ENCODE results near the gene ARID1A.
A peak's percentile ranks its signal among the peaks of the same experiment; 100 is the strongest.

The ARID1A gene

GRCh38 chr1:26696654-26697430 is 1.0 kb downstream of the ARID1A start:
- H3K4me1 ChIP-seq (ENCODE audit: control insufficient read depth in 1 of 2, insufficient read depth in 2 of 2, low read length in 2 of 2): peaks cover 16 to 23% of the 10 kb centered on the region in 2 experiments
- peak overlapping the region; percentile 99 for H3K9ac ChIP-seq (ENCODE audit: low read length)
- no peaks in the 10 kb centered on the region for H3K9me3 ChIP-seq (ENCODE audit: insufficient read depth, low read depth, low read length)
- peak overlapping the region; percentile 59 for H4K8ac ChIP-seq (ENCODE audit: low read depth, low read length)
- peak overlapping the region; percentile 52 for H2AFZ ChIP-seq (ENCODE audit: insufficient read depth, low read length, poor library complexity)
- peak overlapping the region; percentile 99 for H3K27ac ChIP-seq (ENCODE audit: low read depth, low read length)
- peak overlapping the region; percentile 97 for H3K4ac ChIP-seq (ENCODE audit: low read depth, low read length)
- peak overlapping the region; percentile 94 for H4K12ac ChIP-seq (ENCODE audit: low read depth, low read length)
- H3K14ac ChIP-seq (ENCODE audit: low read length): peak overlapping the region; percentile 99
- DNase-seq: peak in 1 of 2 donors; percentile 37
- H2AK5ac ChIP-seq (ENCODE audit: low read length): peak overlapping the region; percentile 95
- peak overlapping the region; percentile 98 for H3K18ac ChIP-seq (ENCODE audit: low read length)
- H3K23ac ChIP-seq (ENCODE audit: low read length): no peak overlapping the region
- peak overlapping the region; percentile 99 for H2BK5ac ChIP-seq (ENCODE audit: low read depth, low read length, poor library complexity)
- H3K36me3 ChIP-seq (ENCODE audit: control insufficient read depth in 1 of 2, insufficient read depth in 2 of 2, low read length in 2 of 2): peaks cover 0 to 1% of the 10 kb centered on the region in 2 experiments
- no CpG with 5 or more reads among the region's 98 CpGs for WGBS (ENCODE audit: extremely low coverage, insufficient coverage, insufficient read length)
- H2BK12ac ChIP-seq (ENCODE audit: low read length): peak overlapping the region; percentile 50
- peak overlapping the region; percentile 59 for H3K4me2 ChIP-seq (ENCODE audit: low read length)
- H3K27me3 ChIP-seq (ENCODE audit: insufficient read depth, low read length): no peaks in the 10 kb centered on the region
- peak overlapping the region; percentile 96 for H2BK120ac ChIP-seq (ENCODE audit: insufficient read depth, low read length, poor library complexity)
- H4K91ac ChIP-seq (ENCODE audit: low read depth, low read length): peak overlapping the region; percentile 98
- peaks cover 40% of the 10 kb centered on the region for H3K79me2 ChIP-seq (ENCODE audit: control insufficient read depth, insufficient read depth, low read length, poor library complexity)
- peak overlapping the region; percentile 96 for H3K4me3 ChIP-seq (ENCODE audit: low read depth, low read length)
- peaks cover 50% of the 10 kb centered on the region for H3K79me1 ChIP-seq (ENCODE audit: low read length)

- Histone ChIP-seq H4K91ac (ENCODE audit: low read depth, low read length) (peak overlapping the region; percentile 98), H3K18ac (ENCODE audit: low read length) (peak overlapping the region; percentile 98), H3K4ac (ENCODE audit: low read depth, low read length) (peak overlapping the region; percentile 98), H3K9ac (ENCODE audit: low read length) (peak overlapping the region; percentile 99), H2BK120ac (ENCODE audit: insufficient read depth, low read length, poor library complexity) (peak overlapping the region; percentile 96), H2BK12ac (ENCODE audit: low read length) (no peak overlapping the region), H3K4me2 (ENCODE audit: low read length) (peak overlapping the region; percentile 59), H2AK5ac (ENCODE audit: low read length) (peak overlapping the region; percentile 95), H4K12ac (ENCODE audit: low read depth, low read length) (peak overlapping the region; percentile 94), H3K14ac (ENCODE audit: low read length) (peak overlapping the region; percentile 99), H3K79me2 (ENCODE audit: control insufficient read depth, insufficient read depth, low read length, poor library complexity) (peaks cover 43% of the 10 kb centered on the region), H3K23ac (ENCODE audit: low read length) (no peak overlapping the region), H2AFZ (ENCODE audit: insufficient read depth, low read length, poor library complexity) (peak overlapping the region; percentile 52), H3K4me1 (ENCODE audit: control insufficient read depth in 1 of 2, insufficient read depth in 2 of 2, low read length in 2 of 2) (peaks cover 16 to 26% of the 10 kb centered on the region in 2 experiments), H4K8ac (ENCODE audit: low read depth, low read length) (peak overlapping the region; percentile 59), H3K27ac (ENCODE audit: low read depth, low read length) (peak overlapping the region; percentile 99), H3K4me3 (ENCODE audit: low read depth, low read length) (peak overlapping the region; percentile 96), H2BK5ac (ENCODE audit: low read depth, low read length, poor library complexity) (peak overlapping the region; percentile 99), H3K79me1 (ENCODE audit: low read length) (peaks cover 44% of the 10 kb centered on the region), H3K9me3 (ENCODE audit: insufficient read depth, low read depth, low read length) (no peaks in the 10 kb centered on the region), H3K36me3 (ENCODE audit: control insufficient read depth in 1 of 2, insufficient read depth in 2 of 2, low read length in 2 of 2) (peaks cover 0 to 1% of the 10 kb centered on the region in 2 experiments), H3K27me3 (ENCODE audit: insufficient read depth, low read length) (no peaks in the 10 kb centered on the region)
- no peak for DNase-seq
- WGBS (ENCODE audit: extremely low coverage, insufficient coverage, insufficient read length): no CpG with 5 or more reads among the region's 30 CpGs
Measured at GRCh38 chr1:26697431-26697977, 1.7 kb downstream of the ARID1A start.

- no peak overlapping the region for H4K91ac ChIP-seq (ENCODE audit: low read depth, low read length)
- DNase-seq: peak; percentile 81 to 94
- H3K79me1 ChIP-seq (ENCODE audit: low read length): peaks cover 38% of the 10 kb centered on the region
- peak overlapping the region; percentile 99 for H3K9ac ChIP-seq (ENCODE audit: low read length)
- peak overlapping the region; percentile 98 for H3K4ac ChIP-seq (ENCODE audit: low read depth, low read length)
- no peak overlapping the region for H2BK12ac ChIP-seq (ENCODE audit: low read length)
- H3K9me3 ChIP-seq (ENCODE audit: insufficient read depth, low read depth, low read length): no peaks in the 10 kb centered on the region
- H3K36me3 ChIP-seq (ENCODE audit: control insufficient read depth in 1 of 2, insufficient read depth in 2 of 2, low read length in 2 of 2): peaks cover 0 to 1% of the 10 kb centered on the region in 2 experiments
- WGBS (ENCODE audit: extremely low coverage, insufficient coverage, insufficient read length): no CpG with 5 or more reads among the region's 8 CpGs
- peak overlapping the region; percentile 65 for H2AK5ac ChIP-seq (ENCODE audit: low read length)
- H4K12ac ChIP-seq (ENCODE audit: low read depth, low read length): no peak overlapping the region
- peak overlapping the region; percentile 18 for H2BK120ac ChIP-seq (ENCODE audit: insufficient read depth, low read length, poor library complexity)
- H3K4me1 ChIP-seq (ENCODE audit: control insufficient read depth in 1 of 2, insufficient read depth in 2 of 2, low read length in 2 of 2): peaks cover 16 to 26% of the 10 kb centered on the region in 2 experiments
- no peaks in the 10 kb centered on the region for H3K27me3 ChIP-seq (ENCODE audit: insufficient read depth, low read length)
- H2AFZ ChIP-seq (ENCODE audit: insufficient read depth, low read length, poor library complexity): no peak overlapping the region
- H3K4me3 ChIP-seq (ENCODE audit: low read depth, low read length): peak overlapping the region; percentile 96
- H3K4me2 ChIP-seq (ENCODE audit: low read length): peak overlapping the region; percentile 59
- H3K18ac ChIP-seq (ENCODE audit: low read length): no peak overlapping the region
- H3K27ac ChIP-seq (ENCODE audit: low read depth, low read length): peak overlapping the region; percentile 51
- peak overlapping the region; percentile 68 for H3K14ac ChIP-seq (ENCODE audit: low read length)
- H3K79me2 ChIP-seq (ENCODE audit: control insufficient read depth, insufficient read depth, low read length, poor library complexity): peaks cover 41% of the 10 kb centered on the region
- no peak overlapping the region for H4K8ac ChIP-seq (ENCODE audit: low read depth, low read length)
- H3K23ac ChIP-seq (ENCODE audit: low read length): no peak overlapping the region
- H2BK5ac ChIP-seq (ENCODE audit: low read depth, low read length, poor library complexity): no peak overlapping the region
Measured at GRCh38 chr1:26697978-26698849, 2.4 kb downstream of the ARID1A start.

- Histone ChIP-seq H4K8ac (ENCODE audit: low read depth, low read length) (no peak overlapping the region), H2BK12ac (ENCODE audit: low read length) (no peak overlapping the region), H3K27ac (ENCODE audit: low read depth, low read length) (no peak overlapping the region), H3K4me3 (ENCODE audit: low read depth, low read length) (no peak overlapping the region), H4K91ac (ENCODE audit: low read depth, low read length) (no peak overlapping the region), H3K79me2 (ENCODE audit: control insufficient read depth, insufficient read depth, low read length, poor library complexity) (peaks cover 44% of the 10 kb centered on the region), H2AK5ac (ENCODE audit: low read length) (no peak overlapping the region), H3K9ac (ENCODE audit: low read length) (no peak overlapping the region), H3K23ac (ENCODE audit: low read length) (no peak overlapping the region), H2BK120ac (ENCODE audit: insufficient read depth, low read length, poor library complexity) (no peak overlapping the region), H3K4me1 (ENCODE audit: control insufficient read depth in 1 of 2, insufficient read depth in 2 of 2, low read length in 2 of 2) (peaks cover 5 to 18% of the 10 kb centered on the region in 2 experiments), H3K27me3 (ENCODE audit: insufficient read depth, low read length) (no peaks in the 10 kb centered on the region), H3K79me1 (ENCODE audit: low read length) (peaks cover 20% of the 10 kb centered on the region), H3K18ac (ENCODE audit: low read length) (no peak overlapping the region), H3K4ac (ENCODE audit: low read depth, low read length) (peak overlapping the region; percentile 71), H3K14ac (ENCODE audit: low read length) (no peak overlapping the region), H3K9me3 (ENCODE audit: insufficient read depth, low read depth, low read length) (no peaks in the 10 kb centered on the region), H3K4me2 (ENCODE audit: low read length) (peak overlapping the region; percentile 26), H2AFZ (ENCODE audit: insufficient read depth, low read length, poor library complexity) (no peak overlapping the region), H2BK5ac (ENCODE audit: low read depth, low read length, poor library complexity) (no peak overlapping the region), H4K12ac (ENCODE audit: low read depth, low read length) (no peak overlapping the region), H3K36me3 (ENCODE audit: control insufficient read depth in 1 of 2, insufficient read depth in 2 of 2, low read length in 2 of 2) (peaks cover 0 to 6% of the 10 kb centered on the region in 2 experiments)
- DNase-seq: no peak
Measured at GRCh38 chr1:26700711-26701110, 4.9 kb downstream of the ARID1A start.

All from trophoblast cell (in vitro differentiated cells and primary cell).